ENCODE results near the gene FSTL4. TPM values are rescaled to one million over a fixed set of nuclear protein-coding genes. Genes with fewer than 3 reads are reported as not detected.

FSTL4 gene
- polyA plus RNA-seq, 3 donors = 0.11 to 0.72 TPM; not detected in 1

DNA sequence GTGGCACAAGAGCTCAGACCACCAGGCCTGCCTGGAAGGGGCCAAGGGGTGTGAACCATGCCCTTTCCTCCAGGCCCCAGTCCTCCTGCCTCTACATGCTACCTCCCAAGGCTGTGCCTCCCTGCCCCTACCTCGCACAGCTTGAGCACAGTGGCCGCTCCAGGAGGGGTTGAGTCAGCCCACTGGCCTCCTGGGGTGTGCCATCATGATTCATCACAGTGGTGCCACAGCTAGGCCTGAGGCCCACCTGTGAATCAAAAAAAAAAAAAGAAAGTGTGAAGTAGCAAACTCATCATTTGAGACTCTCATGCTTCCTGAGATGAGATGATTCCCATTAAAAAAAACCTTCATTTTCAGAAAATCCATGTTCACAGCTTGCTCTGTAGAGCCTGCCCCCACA lies 320.0 kb downstream of the FSTL4 start:
- 66 to 100% (median 87%) methylated on average over 2 of the region's 2 CpGs for WGBS, 3 donors

DNA sequence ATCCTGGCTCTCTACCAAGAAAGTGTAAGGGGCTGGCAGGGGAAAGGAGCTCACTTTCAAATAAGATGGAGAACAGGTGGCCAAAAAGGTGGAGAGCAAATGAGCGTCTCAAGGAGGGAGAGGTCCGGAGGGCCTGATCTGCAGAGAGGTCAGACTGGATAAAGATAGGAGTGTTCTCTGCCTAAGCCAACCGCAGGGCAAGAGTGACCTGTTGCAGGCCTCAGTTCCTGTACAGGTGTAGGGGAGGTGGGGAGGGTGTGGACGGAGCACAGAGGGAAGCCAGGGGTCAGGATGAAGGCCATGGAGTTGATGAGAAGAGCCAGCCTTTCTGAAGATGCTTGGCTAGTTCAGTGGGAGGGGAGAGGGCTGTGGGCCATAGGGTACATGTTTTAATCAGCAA lies 320.8 kb downstream of the FSTL4 start:
- WGBS, 3 donors = 90 to 91% (median 90%) methylated on average over 4 of the region's 4 CpGs

More for the DNA sequence above, 320.0 kb downstream of the FSTL4 start:
- H3K27ac ChIP-seq (ENCODE audit: low read depth, low read length) = no peak overlapping the region

DNA sequence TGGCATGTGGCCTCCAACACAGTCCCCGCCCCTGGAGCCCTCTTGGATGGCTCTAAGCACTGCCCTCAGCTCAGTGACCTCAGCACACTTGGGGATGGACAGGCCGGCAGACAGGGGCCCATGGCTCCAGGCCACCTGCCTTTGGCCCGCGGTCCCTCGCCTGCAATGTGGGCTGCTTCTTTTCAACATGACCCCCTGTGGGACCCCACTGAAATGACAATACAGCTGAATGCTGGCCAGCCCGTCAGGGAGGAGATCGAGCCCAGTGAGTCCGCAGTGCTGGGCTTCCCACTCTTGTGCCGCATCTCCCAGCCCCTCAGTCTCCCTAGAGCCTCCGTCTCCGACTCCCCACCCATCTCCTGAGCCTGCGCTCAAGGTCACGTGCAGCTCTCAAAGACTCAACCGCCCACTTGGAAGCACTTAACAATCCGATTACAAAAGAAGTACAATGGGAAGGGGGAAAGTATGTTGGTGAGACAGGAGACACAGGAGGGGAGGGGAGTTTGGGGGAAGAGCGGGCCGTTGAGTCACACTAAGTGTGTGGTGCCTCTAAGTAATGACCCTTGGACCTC lies 321.6 kb downstream of the FSTL4 start:
- H3K27ac ChIP-seq (ENCODE audit: low read depth, low read length) = no peak overlapping the region
- WGBS, 3 donors = 72 to 83% (median 81%) methylated on average over 17 of the region's 17 CpGs

More for the DNA sequence above, 320.8 kb downstream of the FSTL4 start:
- no peak overlapping the region for H3K27ac ChIP-seq (ENCODE audit: low read depth, low read length)

DNA sequence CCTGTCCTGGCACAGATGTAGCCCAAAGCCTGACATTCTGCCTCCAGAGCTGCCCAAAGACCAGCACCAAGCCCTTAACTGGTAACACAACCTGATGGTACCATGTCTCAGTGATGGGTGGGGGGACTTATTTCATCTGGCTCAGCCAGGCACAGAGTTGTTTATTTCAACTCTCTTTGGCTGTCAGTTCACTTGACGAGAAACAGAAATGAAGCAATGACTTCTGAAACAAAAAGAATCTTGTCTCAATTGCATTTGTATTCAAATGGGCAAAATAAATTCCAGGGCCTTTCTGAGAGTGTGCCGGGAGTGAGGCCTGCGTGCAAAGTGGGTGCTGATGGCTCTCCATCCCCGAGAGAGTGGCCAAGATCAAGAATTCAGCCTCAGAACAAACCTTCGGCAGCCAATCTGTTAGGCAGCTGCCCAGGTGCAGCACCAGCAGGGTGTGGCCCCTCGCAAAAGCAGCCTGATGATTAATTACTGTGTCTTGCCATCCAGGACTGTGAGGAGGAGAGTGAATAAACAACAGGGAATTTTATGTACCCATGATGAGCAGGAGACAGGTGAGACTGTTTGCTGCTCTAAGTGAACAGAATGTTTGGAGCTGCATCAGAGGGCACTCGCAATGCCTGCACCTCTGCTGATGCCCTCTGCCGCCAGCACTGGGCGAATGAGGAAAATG lies 322.5 kb downstream of the FSTL4 start:
- 80 to 84% (median 81%) methylated on average over 9 of the region's 9 CpGs for WGBS, 3 donors

DNA sequence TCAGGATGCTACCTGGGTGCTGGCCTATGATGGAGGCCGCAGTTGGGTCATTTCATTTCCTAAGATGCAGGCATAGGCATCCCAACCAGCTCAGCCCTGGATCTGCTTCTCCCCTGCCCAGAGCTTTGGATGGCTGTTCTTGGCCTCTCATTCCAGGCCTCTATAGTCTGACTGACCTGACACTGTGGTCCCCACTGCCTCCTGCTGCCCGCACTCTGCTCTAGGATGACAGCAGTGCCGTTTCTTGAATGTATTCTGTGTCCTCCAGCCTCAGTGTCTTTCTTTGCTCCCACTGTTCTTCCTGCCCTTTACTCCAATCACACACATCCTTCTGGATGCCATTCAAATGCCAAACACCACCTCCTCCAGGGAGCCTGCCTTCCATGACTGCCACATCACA lies 324.8 kb downstream of the FSTL4 start:
- WGBS, 3 donors = 75 to 96% (median 76%) methylated on average over 3 of the region's 3 CpGs
- H3K27ac ChIP-seq (ENCODE audit: low read depth, low read length) = no peak overlapping the region

More for the DNA sequence above, 322.5 kb downstream of the FSTL4 start:
- no peak overlapping the region for H3K27ac ChIP-seq (ENCODE audit: low read depth, low read length)

DNA sequence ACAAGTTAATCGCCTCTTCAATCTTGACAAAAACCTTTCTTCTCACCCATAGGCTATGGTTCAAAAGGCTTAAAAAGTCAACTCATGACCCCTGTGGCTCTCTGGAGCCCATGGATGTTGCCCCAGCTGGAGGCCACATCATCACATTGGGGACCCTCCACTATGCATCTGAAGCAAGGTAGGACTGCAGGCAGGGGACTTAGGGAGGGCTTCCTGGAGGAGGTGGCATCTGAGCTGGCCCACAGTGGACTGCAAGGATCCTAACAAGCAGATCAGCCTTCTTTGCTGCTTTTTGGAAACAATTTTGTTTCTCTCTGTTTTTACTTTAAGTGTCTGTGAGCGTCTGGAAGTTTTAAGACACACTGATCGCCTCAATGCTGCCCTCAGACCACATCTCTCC lies 325.9 kb downstream of the FSTL4 start:
- no peak overlapping the region for H3K27ac ChIP-seq (ENCODE audit: low read depth, low read length)
- 93 to 98% (median 93%) methylated on average over 3 of the region's 3 CpGs for WGBS, 3 donors

DNA sequence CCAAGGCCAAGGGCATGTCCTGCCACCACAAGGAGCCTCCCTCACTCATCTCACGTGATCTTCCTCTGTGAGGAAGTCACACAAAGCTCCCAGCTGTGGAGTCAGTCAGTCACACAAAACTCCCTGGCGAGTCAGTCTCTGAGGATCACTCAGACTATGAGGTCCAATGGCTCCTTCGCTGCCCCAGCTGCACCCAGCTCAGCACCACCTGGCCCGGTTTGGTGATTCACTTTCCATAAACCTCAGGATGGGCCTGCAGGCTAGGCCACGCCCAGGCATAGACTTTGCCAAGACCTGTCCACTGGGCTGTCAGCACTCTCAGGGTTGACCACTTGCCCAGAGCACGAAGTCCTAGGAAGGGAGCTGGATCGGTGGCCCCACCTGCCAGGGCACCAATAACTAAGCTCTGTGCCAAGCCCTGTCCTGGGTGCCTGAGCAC lies 326.7 kb downstream of the FSTL4 start:
- no peak overlapping the region for H3K27ac ChIP-seq (ENCODE audit: low read depth, low read length)
- WGBS, 3 donors = 61 to 68% (median 61%) methylated on average over 7 of the region's 7 CpGs

DNA sequence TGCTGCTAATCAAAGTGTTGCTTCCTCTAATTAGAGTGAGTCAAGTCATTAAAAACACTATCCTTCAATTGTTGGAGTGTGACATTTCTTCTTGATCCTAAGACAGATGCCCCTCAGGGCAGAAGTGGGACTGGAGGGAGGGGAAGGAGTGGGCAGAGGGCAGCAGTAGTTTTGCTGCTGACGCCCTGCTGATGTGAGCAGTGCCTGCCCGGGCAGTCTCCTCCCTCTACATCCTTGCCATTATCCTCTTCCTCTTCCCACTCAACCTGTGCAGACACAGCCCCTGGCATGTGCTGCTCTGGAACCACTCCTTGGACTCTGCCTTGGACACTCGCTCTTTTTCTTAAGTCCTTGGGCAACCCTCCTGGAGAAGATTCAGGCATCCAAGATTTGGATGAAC lies 328.0 kb downstream of the FSTL4 start:
- H3K27ac ChIP-seq (ENCODE audit: low read depth, low read length) = no peak overlapping the region
- 82 to 85% (median 82%) methylated on average over 3 of the region's 3 CpGs for WGBS, 3 donors

DNA sequence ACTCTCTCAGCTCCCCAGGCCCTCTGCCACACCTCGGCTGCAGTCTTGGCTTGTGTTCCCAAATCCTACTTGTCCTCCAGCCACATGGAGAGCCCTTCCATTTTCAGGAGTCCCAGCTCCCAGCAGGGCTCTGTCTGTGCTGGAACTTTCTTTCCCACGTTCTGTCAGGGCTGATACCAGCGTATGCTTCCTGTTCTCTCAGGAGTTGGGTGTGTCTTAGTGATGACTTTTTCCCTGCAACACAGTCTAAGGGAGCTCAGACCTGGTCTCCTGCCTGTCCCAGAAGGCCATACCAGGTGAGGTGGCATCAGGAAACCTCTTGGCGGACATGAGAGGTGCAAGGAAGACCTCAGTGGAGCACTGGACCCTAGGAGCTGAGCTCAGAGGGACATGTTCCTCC lies 334.0 kb downstream of the FSTL4 start:
- no peak overlapping the region for H3K27ac ChIP-seq (ENCODE audit: low read depth, low read length)
- 62 to 79% (median 75%) methylated on average over 4 of the region's 4 CpGs for WGBS, 3 donors

DNA sequence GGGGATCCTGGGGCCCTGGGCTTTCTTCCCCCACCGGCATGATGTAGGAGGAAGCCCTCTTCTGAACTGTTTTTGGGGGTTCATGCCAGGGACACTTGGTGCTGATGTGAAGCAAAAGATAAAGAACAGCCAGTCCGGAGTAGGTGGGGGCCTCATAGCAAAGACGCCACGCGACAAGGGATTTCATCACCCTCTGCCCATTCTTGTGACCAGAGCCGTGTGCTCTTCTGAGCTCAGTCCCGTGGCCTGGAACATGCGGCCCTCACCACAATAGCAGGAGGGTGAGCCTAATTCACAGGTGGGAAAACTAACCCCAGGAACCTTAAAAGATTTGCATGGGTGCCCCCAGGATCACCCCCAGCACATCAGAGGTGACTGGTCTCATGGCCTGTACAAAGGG lies 334.6 kb downstream of the FSTL4 start:
- no peak overlapping the region for H3K27ac ChIP-seq (ENCODE audit: low read depth, low read length)
- WGBS, 3 donors = 77 to 91% (median 90%) methylated on average over 8 of the region's 8 CpGs

DNA sequence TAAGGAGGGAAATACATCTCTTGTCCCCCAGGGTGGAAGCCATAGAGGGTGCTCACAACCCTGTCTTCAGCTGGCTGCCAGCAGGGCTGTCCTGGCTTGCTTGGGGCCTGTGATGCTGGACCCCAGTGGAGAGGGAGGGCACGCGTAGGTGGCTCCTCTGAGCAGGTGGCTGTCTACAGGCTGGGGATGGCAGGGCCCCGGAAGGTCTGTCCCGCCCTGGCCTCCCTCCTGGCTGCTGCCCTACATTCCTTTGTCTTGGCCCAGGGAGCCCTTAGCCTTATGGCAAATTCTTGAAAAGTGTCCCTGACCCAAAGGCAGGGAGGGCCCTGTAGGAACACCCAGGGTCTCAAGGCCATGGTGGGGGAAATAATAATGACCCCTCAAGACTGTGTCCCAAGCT lies 336.2 kb downstream of the FSTL4 start:
- WGBS, 3 donors = 93% methylated on average over 4 of the region's 4 CpGs

DNA sequence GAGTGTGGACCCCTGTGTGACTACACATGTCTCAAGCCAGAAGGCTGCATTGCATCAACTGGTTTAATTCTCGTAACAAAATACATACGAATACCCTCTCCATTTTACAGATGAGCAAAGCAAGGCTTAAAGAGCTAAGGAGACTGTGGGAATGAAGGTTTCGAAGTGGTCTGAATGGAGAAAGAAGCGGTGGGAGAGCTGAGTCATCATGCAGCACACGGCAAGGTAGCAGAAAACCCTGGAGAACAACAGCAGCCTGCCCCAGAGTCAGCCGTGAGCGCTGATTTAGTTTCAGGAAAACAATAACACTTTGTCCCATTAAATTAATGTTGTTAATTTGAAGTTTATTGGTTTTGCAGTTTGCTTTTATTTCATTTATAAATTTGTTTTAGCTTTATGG lies 336.7 kb downstream of the FSTL4 start:
- WGBS, 3 donors = 93 to 94% (median 93%) methylated on average over 7 of the region's 7 CpGs
- no peak overlapping the region for H3K27ac ChIP-seq (ENCODE audit: low read depth, low read length)

More for the DNA sequence above, 336.2 kb downstream of the FSTL4 start:
- no peak overlapping the region for H3K27ac ChIP-seq (ENCODE audit: low read depth, low read length)

DNA sequence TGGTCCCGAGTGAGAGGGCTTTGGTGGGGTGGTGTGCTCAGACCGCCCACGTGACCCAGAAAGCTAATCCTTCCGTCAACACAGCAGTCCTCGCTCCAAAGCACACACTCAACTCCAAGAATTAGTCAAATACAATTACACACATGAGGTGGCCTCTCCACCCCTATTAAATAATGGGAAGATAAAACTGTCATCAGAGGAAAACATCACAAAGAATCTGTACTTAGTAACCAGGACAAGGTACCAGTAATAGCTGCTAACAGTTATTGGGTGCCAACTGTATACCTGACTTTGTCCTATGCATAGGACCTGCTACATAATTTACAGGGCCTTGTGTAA lies 337.8 kb downstream of the FSTL4 start:
- WGBS, 3 donors = 53 to 74% (median 63%) methylated on average over 5 of the region's 5 CpGs
- no peak overlapping the region for H3K27ac ChIP-seq (ENCODE audit: low read depth, low read length)

DNA sequence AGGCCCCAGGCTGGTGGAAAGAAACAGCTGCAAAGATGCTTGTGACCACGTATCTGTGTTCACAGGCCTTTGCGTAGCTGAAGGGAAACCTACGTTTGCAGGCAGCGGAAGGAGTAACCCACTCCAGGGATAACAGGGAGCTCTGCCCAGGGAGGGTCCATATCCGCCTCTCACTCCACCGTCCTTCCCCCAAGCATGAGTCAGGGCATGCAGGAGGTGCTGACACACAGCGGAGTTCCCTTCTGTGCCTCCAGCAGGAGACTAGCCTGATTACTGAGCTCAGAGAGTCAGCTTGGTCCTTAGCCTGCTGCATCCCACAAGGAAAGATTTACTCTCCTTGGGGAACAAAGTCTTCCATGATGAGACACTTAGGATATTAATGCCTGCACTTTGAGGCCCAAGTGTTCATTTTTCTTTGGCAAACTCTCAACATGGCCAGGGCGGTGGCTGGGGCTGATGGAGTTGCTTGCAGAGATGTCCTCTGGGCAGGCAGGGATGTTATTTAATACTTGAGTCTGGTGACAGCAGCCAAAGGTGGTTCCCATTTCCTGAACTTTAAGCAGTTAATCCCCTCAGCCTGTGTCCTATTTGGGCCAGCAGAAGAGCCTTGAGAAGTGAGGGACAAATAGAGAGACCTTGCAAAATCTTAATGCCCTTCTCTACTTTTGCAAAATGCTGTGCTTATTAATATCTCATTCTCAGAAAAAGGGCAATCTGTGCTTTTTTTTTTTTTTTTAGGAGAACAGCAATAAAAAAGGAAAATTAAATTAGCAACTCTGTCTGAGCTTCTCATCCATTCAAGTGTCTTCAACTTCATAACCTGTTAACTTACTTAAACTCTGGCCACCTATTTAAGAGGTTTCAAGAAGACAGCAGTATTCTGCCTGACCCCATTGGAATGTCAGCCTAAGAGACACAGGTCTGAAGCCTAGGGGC lies 338.4 kb downstream of the FSTL4 start:
- H3K27ac ChIP-seq (ENCODE audit: low read depth, low read length) = no peak overlapping the region
- WGBS, 3 donors = 60 to 80% (median 72%) methylated on average over 8 of the region's 8 CpGs

DNA sequence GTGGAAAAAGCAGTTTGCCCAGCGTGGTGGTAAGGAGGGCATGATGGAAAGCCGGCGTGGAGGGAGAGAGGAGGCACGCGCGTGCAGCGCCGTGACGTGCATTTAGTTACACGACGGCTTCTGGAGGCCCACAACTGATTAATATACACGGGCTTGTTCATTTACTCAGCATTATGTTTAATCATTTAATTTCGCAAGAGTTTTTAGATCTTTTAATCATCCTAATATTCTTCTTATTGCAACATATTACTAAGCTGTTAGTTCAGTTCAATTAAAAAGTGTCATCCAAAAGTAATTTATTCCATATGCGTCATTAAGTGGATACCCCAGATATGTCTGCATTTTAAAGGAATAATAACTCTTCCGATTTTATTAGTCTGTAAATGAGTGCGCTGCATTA lies 340.0 kb downstream of the FSTL4 start:
- 85 to 92% (median 90%) methylated on average over 16 of the region's 16 CpGs for WGBS, 3 donors
- no peak overlapping the region for H3K27ac ChIP-seq (ENCODE audit: low read depth, low read length)

DNA sequence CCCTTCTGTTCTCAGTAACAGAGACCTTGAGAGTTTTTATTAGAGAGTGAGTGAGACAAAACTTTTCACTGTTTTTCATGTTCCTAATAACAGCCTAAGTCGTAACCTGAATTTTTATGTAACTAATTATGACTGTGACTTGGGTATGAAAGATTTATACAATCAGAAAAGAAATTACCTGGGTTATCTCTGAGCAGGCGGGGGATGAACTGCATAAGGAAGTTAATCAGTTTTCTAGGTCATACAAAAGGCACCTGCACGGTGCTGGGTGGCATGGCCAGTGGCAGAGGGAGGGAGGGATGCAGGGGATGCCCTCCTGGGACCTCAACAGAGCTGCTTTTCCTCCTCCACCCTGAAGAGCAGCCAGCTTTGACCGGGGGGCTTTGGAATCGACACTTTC lies 340.7 kb downstream of the FSTL4 start:
- H3K27ac ChIP-seq (ENCODE audit: low read depth, low read length) = no peak overlapping the region
- 74 to 80% (median 77%) methylated on average over 5 of the region's 5 CpGs for WGBS, 3 donors

DNA sequence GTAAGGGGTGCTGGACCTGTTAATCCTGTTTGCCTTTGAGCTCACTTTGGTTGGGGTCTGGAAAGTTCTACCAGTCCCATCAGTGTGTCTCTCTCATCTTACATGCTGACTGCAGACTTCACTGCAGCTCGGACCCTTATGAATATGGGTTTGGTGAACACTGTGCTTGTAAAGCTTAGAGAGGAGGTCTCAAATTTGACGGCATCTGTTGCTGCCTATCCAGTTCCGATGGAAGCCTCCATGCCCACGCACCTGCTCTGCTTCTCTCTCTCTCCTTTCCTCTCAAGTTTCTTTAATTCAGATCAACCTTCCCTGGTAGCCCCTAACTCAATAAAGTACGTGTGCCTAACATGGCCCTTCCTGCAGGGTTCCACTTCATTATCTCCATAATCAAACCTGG lies 342.6 kb downstream of the FSTL4 start:
- no peak overlapping the region for H3K27ac ChIP-seq (ENCODE audit: low read depth, low read length)
- WGBS, 3 donors = 87 to 94% (median 90%) methylated on average over 5 of the region's 5 CpGs

DNA sequence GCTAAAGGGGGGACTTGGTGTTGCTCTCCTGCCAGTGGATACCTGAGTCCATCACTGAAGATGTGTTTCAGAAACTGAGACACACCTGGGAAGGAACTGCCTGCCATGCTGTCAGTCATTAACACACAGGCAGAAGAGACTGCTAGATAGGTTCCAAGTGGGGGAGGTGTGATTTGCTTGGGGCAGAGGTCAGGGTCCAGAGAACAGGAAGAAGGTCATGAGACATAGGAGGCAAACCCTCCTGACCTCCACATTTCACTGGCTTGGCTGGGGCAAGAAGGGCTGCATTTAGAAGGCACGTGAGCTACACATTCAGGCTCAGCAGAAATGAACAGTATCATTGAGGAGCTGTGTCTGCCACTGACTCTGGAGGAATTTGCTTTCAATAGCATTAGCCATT lies 344.7 kb downstream of the FSTL4 start:
- 65 to 90% (median 82%) methylated on average over 1 of the region's 1 CpG for WGBS, 3 donors
- no peak overlapping the region for H3K27ac ChIP-seq (ENCODE audit: low read depth, low read length)

DNA sequence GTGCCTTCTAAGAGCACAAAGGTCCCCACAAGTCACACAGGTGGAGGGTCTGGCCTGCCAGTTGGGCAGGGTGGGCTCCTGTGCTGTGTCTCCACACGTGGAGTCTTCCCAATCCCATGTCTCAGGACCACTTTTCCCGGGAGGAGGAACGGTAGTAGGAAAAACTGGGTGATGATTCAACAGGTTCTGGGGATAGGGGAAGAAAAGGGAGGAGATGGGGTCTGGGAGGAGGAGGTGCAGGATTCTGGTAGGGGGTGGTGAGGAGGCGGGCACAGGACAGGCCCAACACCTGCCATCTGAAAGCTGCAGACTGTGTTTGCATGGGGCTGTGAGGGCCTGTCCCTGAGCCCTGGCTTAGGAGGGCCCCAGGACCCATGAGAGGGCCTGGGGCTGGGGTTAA lies 345.4 kb downstream of the FSTL4 start:
- WGBS, 3 donors = 88 to 91% (median 89%) methylated on average over 4 of the region's 4 CpGs
- no peak overlapping the region for H3K27ac ChIP-seq (ENCODE audit: low read depth, low read length)

Data from adipose tissue (tissue), 3 donors.